ENCODE data around the gene COL10A1. TPM values are rescaled to one million over a fixed set of nuclear protein-coding genes. Genes with fewer than 3 reads are reported as not detected.

COL10A1 gene
- total RNA-seq, 1 donor from 2014 or later = 0.05 TPM

- TF ChIP-seq CTCF (IDR thresholded peaks at IDR 0.05; ENCODE audit: borderline replicate concordance) = no peak
- no peaks in the 10 kb centered on the region for H3K27me3 ChIP-seq (ENCODE audit: low read depth)
- peak overlapping the region; percentile 54 for H3K27ac ChIP-seq (replicated peaks)
- no peaks in the 10 kb centered on the region for H3K9me3 ChIP-seq (replicated peaks)
- intact Hi-C loops (cut with micrococcal nuclease) = no loop called here
- DNase-seq = no peak
- no peaks in the 10 kb centered on the region for H3K36me3 ChIP-seq
- no peak overlapping the region for H3K4me3 ChIP-seq
- peaks cover 19% of the 10 kb centered on the region for H3K4me1 ChIP-seq
Observed at GRCh38 chr6:116127771-116128493, 2.0 kb upstream of the COL10A1 start.

GRCh38 chr6:116120430-116120829 is 5.5 kb downstream of the COL10A1 start:
- Histone ChIP-seq H3K27ac (replicated peaks) (no peak overlapping the region), H3K27me3 (ENCODE audit: low read depth) (no peaks in the 10 kb centered on the region), H3K4me3 (no peak overlapping the region), H3K9me3 (replicated peaks) (no peaks in the 10 kb centered on the region), H3K36me3 (peaks cover 50% of the 10 kb centered on the region), H3K4me1 (no peaks in the 10 kb centered on the region)
- TF ChIP-seq CTCF (IDR thresholded peaks at IDR 0.05; ENCODE audit: borderline replicate concordance) = no peak
- intact Hi-C loops (cut with micrococcal nuclease) = no loop called here
- DNase-seq = no peak

GRCh38 chr6:116118608-116119007 is 7.3 kb downstream of the COL10A1 start:
- intact Hi-C loops (cut with micrococcal nuclease) = no loop called here
- Histone ChIP-seq H3K27ac (replicated peaks) (no peak overlapping the region), H3K27me3 (ENCODE audit: low read depth) (no peaks in the 10 kb centered on the region), H3K9me3 (replicated peaks) (no peaks in the 10 kb centered on the region), H3K36me3 (peaks cover 63% of the 10 kb centered on the region), H3K4me1 (no peaks in the 10 kb centered on the region), H3K4me3 (no peak overlapping the region)
- TF ChIP-seq CTCF (IDR thresholded peaks at IDR 0.05; ENCODE audit: borderline replicate concordance) = no peak
- DNase-seq = no peak

GRCh38 chr6:116115781-116116180 is 10.2 kb downstream of the COL10A1 start:
- no peaks in the 10 kb centered on the region for H3K9me3 ChIP-seq (replicated peaks)
- intact Hi-C loops (cut with micrococcal nuclease) = no loop called here
- peak; percentile 37 for TF ChIP-seq CTCF (IDR thresholded peaks at IDR 0.05; ENCODE audit: borderline replicate concordance)
- no peaks in the 10 kb centered on the region for H3K27me3 ChIP-seq (ENCODE audit: low read depth)
- H3K36me3 ChIP-seq = peaks cover 83% of the 10 kb centered on the region
- no peak for DNase-seq
- no peak overlapping the region for H3K4me3 ChIP-seq
- H3K27ac ChIP-seq (replicated peaks) = no peak overlapping the region
- H3K4me1 ChIP-seq = peaks cover 5% of the 10 kb centered on the region

- H3K27ac ChIP-seq (replicated peaks) = no peak overlapping the region
- H3K27me3 ChIP-seq (ENCODE audit: low read depth) = no peaks in the 10 kb centered on the region
- peaks cover 87% of the 10 kb centered on the region for H3K36me3 ChIP-seq
- TF ChIP-seq CTCF (IDR thresholded peaks at IDR 0.05; ENCODE audit: borderline replicate concordance) = no peak
- H3K9me3 ChIP-seq (replicated peaks) = no peaks in the 10 kb centered on the region
- no peak overlapping the region for H3K4me3 ChIP-seq
- peaks cover 11% of the 10 kb centered on the region for H3K4me1 ChIP-seq
- intact Hi-C loops (cut with micrococcal nuclease) = no loop called here
- DNase-seq = no peak
Observed at GRCh38 chr6:116113386-116113785, 12.5 kb downstream of the COL10A1 start.
